22Rv1 (cell line): ENCODE data around the gene FLT4.

ENCODE experiments used
- ZFX ChIP-seq: fragments of 450-650 bp; IDR thresholded peaks from 2 replicates; pipeline ENCODE4 v1.6.1; 2017; ENCODE audit warnings: antibody characterized with exemption, borderline replicate concordance
- TF ChIP-seq, protein P1 (sequence below): fragments of 450-650 bp; IDR thresholded peaks from 2 replicates; pipeline ENCODE4 v1.5.1; 2017; ENCODE audit warnings: mild to moderate bottlenecking

- TF ChIP-seq, protein P1, sequence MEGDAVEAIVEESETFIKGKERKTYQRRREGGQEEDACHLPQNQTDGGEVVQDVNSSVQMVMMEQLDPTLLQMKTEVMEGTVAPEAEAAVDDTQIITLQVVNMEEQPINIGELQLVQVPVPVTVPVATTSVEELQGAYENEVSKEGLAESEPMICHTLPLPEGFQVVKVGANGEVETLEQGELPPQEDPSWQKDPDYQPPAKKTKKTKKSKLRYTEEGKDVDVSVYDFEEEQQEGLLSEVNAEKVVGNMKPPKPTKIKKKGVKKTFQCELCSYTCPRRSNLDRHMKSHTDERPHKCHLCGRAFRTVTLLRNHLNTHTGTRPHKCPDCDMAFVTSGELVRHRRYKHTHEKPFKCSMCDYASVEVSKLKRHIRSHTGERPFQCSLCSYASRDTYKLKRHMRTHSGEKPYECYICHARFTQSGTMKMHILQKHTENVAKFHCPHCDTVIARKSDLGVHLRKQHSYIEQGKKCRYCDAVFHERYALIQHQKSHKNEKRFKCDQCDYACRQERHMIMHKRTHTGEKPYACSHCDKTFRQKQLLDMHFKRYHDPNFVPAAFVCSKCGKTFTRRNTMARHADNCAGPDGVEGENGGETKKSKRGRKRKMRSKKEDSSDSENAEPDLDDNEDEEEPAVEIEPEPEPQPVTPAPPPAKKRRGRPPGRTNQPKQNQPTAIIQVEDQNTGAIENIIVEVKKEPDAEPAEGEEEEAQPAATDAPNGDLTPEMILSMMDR, result peak; percentile 91
- TF ChIP-seq ZFX, result no peak
Observed at GRCh38 chr5:180670586-180671359, 21.4 kb upstream of the FLT4 start.
